A549 treated with Hydrocortisone at 1 μM for 4 hours (cell line): ENCODE measurements around the gene CCZ1B. TPM values are rescaled to one million over a fixed set of nuclear protein-coding genes. Genes with fewer than 3 reads are reported as not detected.

Source experiments
- total RNA-seq: library from RNA; stranded (reverse); fragments of 200-300 nt; extraction: Qiagen RNA extraction; gene quantifications from 5 replicates; pipeline ENCODE4 v1.2.3, GENCODE V29; 2022

The CCZ1B gene
- total RNA-seq, result 19.9 to 24.0 TPM (median 21.4 TPM) in 5 replicates

DNA sequence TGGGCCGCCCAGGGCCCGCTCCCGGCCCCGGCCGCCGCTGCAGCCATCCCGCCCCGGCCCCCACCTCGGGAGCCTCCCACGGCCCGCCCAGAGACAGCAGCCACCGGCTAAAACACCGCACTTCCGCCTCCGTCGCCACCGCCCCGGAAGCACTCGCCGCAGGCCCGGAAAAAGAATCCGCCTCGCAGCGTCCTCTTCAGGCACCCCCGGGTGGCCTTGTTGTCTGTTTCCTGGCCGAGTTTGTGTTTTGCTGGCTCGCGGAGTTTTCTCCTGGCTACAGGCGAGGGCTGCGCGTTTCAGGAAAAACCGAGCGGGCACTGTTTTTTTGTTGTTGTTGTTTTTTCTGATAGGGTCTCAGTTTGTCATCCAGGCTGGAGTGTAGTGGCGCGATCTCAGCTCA, at the start of gene CCZ1B:
CCZ1B (minus strand) TSS at position 125 of the 400 bp plus-strand sequence; CDS start at position 47, 78 bp downstream.

GRCh38 chr7:6753964-6754363, 72.1 kb downstream of the CCZ1B start, which contains the start of gene RSPH10B2:
Gene RSPH10B2 (plus strand): TSS chr7:6754103. CDS start chr7:6757678, 3,575 bp downstream.

Other genes with a start within 250 kb of the CCZ1B start
- gene ZDHHC4, start 248.8 kb downstream of the CCZ1B start, total RNA-seq, result 46.1 to 51.9 TPM (median 48.8 TPM) in 5 replicates
- 23.1 to 27.9 TPM (median 24.9 TPM) in 5 replicates for gene INTS15, start 236.3 kb downstream of the CCZ1B start, total RNA-seq
- 1.7 to 2.7 TPM (median 2.4 TPM) in 5 replicates for gene ZNF853, start 210.7 kb downstream of the CCZ1B start, total RNA-seq
- 12.2 to 15.5 TPM (median 13.7 TPM) in 5 replicates for gene ZNF316, start 189.0 kb downstream of the CCZ1B start, total RNA-seq
- gene ZNF12, start 119.3 kb downstream of the CCZ1B start, total RNA-seq, result 9.9 to 13.6 TPM (median 11.5 TPM) in 5 replicates
- 0.14 to 0.15 TPM in 2 of 5 replicates, not detected in the others for gene RSPH10B2, start 72.2 kb downstream of the CCZ1B start, total RNA-seq